Immature natural killer cell (primary cell): ENCODE data around the gene GPSM1. TPM values are rescaled to one million over a fixed set of nuclear protein-coding genes. Genes with fewer than 3 reads are reported as not detected.

Experiments used
- DNase-seq, 3 donors: peaks; one replicate each; pipeline ENCODE4 v3.0.0; 2022; ENCODE audit warnings: mixed read lengths in 1 of 3
- H3K27ac Mint-ChIP-seq, 6 donors: one replicate each; pipeline ENCODE4 v1.8.0; 2020; ENCODE audit warnings: mixed read lengths in 6 of 6, mild to moderate bottlenecking in 5 of 6, inconsistent platforms in 4 of 6, moderate library complexity in 3 of 6
- H3K27me3 Mint-ChIP-seq, 3 donors: one replicate each; pipeline ENCODE4 v1.8.0; 2020 to 2021; ENCODE audit warnings: low read depth in 3 of 3, mild to moderate bottlenecking in 3 of 3, mixed read lengths in 3 of 3, moderate library complexity in 3 of 3, inconsistent platforms in 1 of 3
- H3K36me3 Mint-ChIP-seq, 3 donors: one replicate each; pipeline ENCODE4 v1.8.0; 2020; ENCODE audit warnings: mixed read lengths in 3 of 3, inconsistent platforms in 2 of 3, mild to moderate bottlenecking in 2 of 3
- H3K4me1 Mint-ChIP-seq, 2 donors: one replicate each; pipeline ENCODE4 v1.8.0; 2020; ENCODE audit warnings: inconsistent platforms in 2 of 2, mild to moderate bottlenecking in 2 of 2, mixed read lengths in 2 of 2, moderate library complexity in 1 of 2
- H3K4me3 Mint-ChIP-seq, 5 donors: one replicate each; pipeline ENCODE4 v1.8.0; 2020; ENCODE audit warnings: mild to moderate bottlenecking in 5 of 5, mixed read lengths in 5 of 5, inconsistent platforms in 3 of 5, moderate library complexity in 3 of 5
- H3K9me3 Mint-ChIP-seq, 6 donors: one replicate each; pipeline ENCODE4 v1.8.0; 2020; ENCODE audit warnings: mild to moderate bottlenecking in 6 of 6, mixed read lengths in 6 of 6, inconsistent platforms in 4 of 6, moderate library complexity in 3 of 6
- polyA plus RNA-seq, 3 donors: library from polyadenylated mRNA; unstranded; fragments of 300-500 nt; fragmentation: Illumina TruSeq; gene quantifications; one replicate each; pipeline ENCODE4 v1.2.3, GENCODE V29; 2021

GPSM1 gene
- polyA plus RNA-seq, 3 donors from 2014 or later, result 0.43 to 1.3 TPM; not detected in 1

GRCh38 chr9:136368190-136368589, 40.9 kb downstream of the GPSM1 start:
- Mint-ChIP-seq H3K4me1 (no peaks in the 10 kb centered on the region), H3K27ac (no peak overlapping the region), H3K4me3 (no peak overlapping the region), H3K36me3 (peaks cover 0 to 4% (median 0%) of the 10 kb centered on the region in 3 donors), H3K9me3 (no peaks in the 10 kb centered on the region), H3K27me3 (peaks cover 1 to 4% (median 2%) of the 10 kb centered on the region in 3 donors)
- no peak for DNase-seq

GRCh38 chr9:136370037-136370436, 42.7 kb downstream of the GPSM1 start:
- peaks cover 0 to 4% (median 0%) of the 10 kb centered on the region in 3 donors for H3K36me3 Mint-ChIP-seq
- DNase-seq, result no peak
- no peaks in the 10 kb centered on the region for H3K9me3 Mint-ChIP-seq
- H3K27me3 Mint-ChIP-seq, result peaks cover 0 to 2% (median 2%) of the 10 kb centered on the region in 3 donors
- H3K4me1 Mint-ChIP-seq, result no peaks in the 10 kb centered on the region
- H3K27ac Mint-ChIP-seq, result no peak overlapping the region
- H3K4me3 Mint-ChIP-seq, result no peak overlapping the region

- Mint-ChIP-seq H3K27ac (no peak overlapping the region), H3K4me3 (no peak overlapping the region), H3K4me1 (no peaks in the 10 kb centered on the region), H3K36me3 (peaks cover 0 to 4% (median 0%) of the 10 kb centered on the region in 3 donors), H3K9me3 (no peaks in the 10 kb centered on the region), H3K27me3 (peaks cover 0 to 4% (median 2%) of the 10 kb centered on the region in 3 donors)
- DNase-seq, result no peak
These were observed 43.6 kb downstream of the GPSM1 start for GRCh38 chr9:136370687-136371532.

- no peaks in the 10 kb centered on the region for H3K9me3 Mint-ChIP-seq
- H3K4me3 Mint-ChIP-seq, result no peak overlapping the region
- no peak for DNase-seq
- no peaks in the 10 kb centered on the region for H3K4me1 Mint-ChIP-seq
- no peak overlapping the region for H3K27ac Mint-ChIP-seq
- H3K27me3 Mint-ChIP-seq, result peaks cover 0 to 4% (median 2%) of the 10 kb centered on the region in 3 donors
- H3K36me3 Mint-ChIP-seq, result peaks cover 0 to 4% (median 0%) of the 10 kb centered on the region in 3 donors
These were observed 44.2 kb downstream of the GPSM1 start for GRCh38 chr9:136371533-136371880.

- H3K36me3 Mint-ChIP-seq, result peaks cover 0 to 4% (median 0%) of the 10 kb centered on the region in 3 donors
- H3K27ac Mint-ChIP-seq, result no peak overlapping the region
- H3K4me3 Mint-ChIP-seq, result no peak overlapping the region
- H3K9me3 Mint-ChIP-seq, result no peaks in the 10 kb centered on the region
- no peak for DNase-seq
- peaks cover 0 to 6% (median 2%) of the 10 kb centered on the region in 3 donors for H3K27me3 Mint-ChIP-seq
- no peaks in the 10 kb centered on the region for H3K4me1 Mint-ChIP-seq
These were observed 44.7 kb downstream of the GPSM1 start for GRCh38 chr9:136372006-136372405.

GRCh38 chr9:136372561-136373299, 45.4 kb downstream of the GPSM1 start:
- Mint-ChIP-seq H3K27me3 (peaks cover 0 to 6% (median 2%) of the 10 kb centered on the region in 3 donors), H3K27ac (no peak overlapping the region), H3K4me3 (peak overlapping the region in 2 of 5 donors; percentile 57 to 64), H3K36me3 (peaks cover 0 to 4% (median 0%) of the 10 kb centered on the region in 3 donors), H3K4me1 (no peaks in the 10 kb centered on the region), H3K9me3 (no peaks in the 10 kb centered on the region)
- DNase-seq, result no peak

GRCh38 chr9:136373300-136374182, 46.2 kb downstream of the GPSM1 start, which contains the start of gene CARD9:
TSS of gene CARD9 (minus strand) at chr9:136373669. CDS start at chr9:136372078, 1,591 bp downstream.
- no peaks in the 10 kb centered on the region for H3K4me1 Mint-ChIP-seq
- H3K9me3 Mint-ChIP-seq, result no peaks in the 10 kb centered on the region
- H3K27me3 Mint-ChIP-seq, result peaks cover 0 to 6% (median 2%) of the 10 kb centered on the region in 3 donors
- no peak for DNase-seq
- no peak within 1 kb of the TSS for H3K27ac Mint-ChIP-seq
- H3K4me3 Mint-ChIP-seq, result peak within 1 kb of the TSS in 2 of 5 donors; percentile 57 to 64
- peaks cover 0 to 4% (median 0%) of the 10 kb centered on the region in 3 donors for H3K36me3 Mint-ChIP-seq

- DNase-seq, result no peak
- no peak overlapping the region for H3K4me3 Mint-ChIP-seq
- peaks cover 0 to 2% (median 0%) of the 10 kb centered on the region in 3 donors for H3K36me3 Mint-ChIP-seq
- peaks cover 0 to 6% (median 2%) of the 10 kb centered on the region in 3 donors for H3K27me3 Mint-ChIP-seq
- H3K9me3 Mint-ChIP-seq, result no peaks in the 10 kb centered on the region
- no peak overlapping the region for H3K27ac Mint-ChIP-seq
- no peaks in the 10 kb centered on the region for H3K4me1 Mint-ChIP-seq
These were observed 46.8 kb downstream of the GPSM1 start for GRCh38 chr9:136374183-136374575.

- Mint-ChIP-seq H3K9me3 (no peaks in the 10 kb centered on the region), H3K4me1 (no peaks in the 10 kb centered on the region), H3K27me3 (peaks cover 0 to 6% (median 2%) of the 10 kb centered on the region in 3 donors), H3K36me3 (no peaks in the 10 kb centered on the region), H3K4me3 (no peak overlapping the region), H3K27ac (no peak overlapping the region)
- no peak for DNase-seq
These were observed 47.8 kb downstream of the GPSM1 start for GRCh38 chr9:136375096-136375495.

GRCh38 chr9:136376457-136376856, 49.1 kb downstream of the GPSM1 start:
- no peak for DNase-seq
- Mint-ChIP-seq H3K27me3 (peaks cover 0 to 6% (median 2%) of the 10 kb centered on the region in 3 donors), H3K27ac (no peak overlapping the region), H3K4me1 (no peaks in the 10 kb centered on the region), H3K36me3 (no peaks in the 10 kb centered on the region), H3K9me3 (no peaks in the 10 kb centered on the region), H3K4me3 (no peak overlapping the region)

- H3K9me3 Mint-ChIP-seq, result no peaks in the 10 kb centered on the region
- no peaks in the 10 kb centered on the region for H3K4me1 Mint-ChIP-seq
These were observed 50.2 kb downstream of the GPSM1 start for GRCh38 chr9:136377341-136378169.

GRCh38 chr9:136378170-136379002, 51.0 kb downstream of the GPSM1 start:
- Mint-ChIP-seq H3K36me3 (peaks cover 0 to 4% (median 0%) of the 10 kb centered on the region in 3 donors), H3K4me3 (no peak overlapping the region), H3K4me1 (no peaks in the 10 kb centered on the region), H3K9me3 (no peaks in the 10 kb centered on the region), H3K27me3 (peaks cover 0 to 4% (median 0%) of the 10 kb centered on the region in 3 donors), H3K27ac (no peak overlapping the region)
- no peak for DNase-seq

More at GRCh38 chr9:136377341-136378169, 50.2 kb downstream of the GPSM1 start:
- Mint-ChIP-seq H3K27ac (no peak overlapping the region), H3K36me3 (peaks cover 0 to 2% (median 0%) of the 10 kb centered on the region in 3 donors), H3K27me3 (peaks cover 0 to 6% (median 2%) of the 10 kb centered on the region in 3 donors), H3K4me3 (no peak overlapping the region)
- DNase-seq, result no peak
